ENCODE data around the gene PFN3.

DNA sequence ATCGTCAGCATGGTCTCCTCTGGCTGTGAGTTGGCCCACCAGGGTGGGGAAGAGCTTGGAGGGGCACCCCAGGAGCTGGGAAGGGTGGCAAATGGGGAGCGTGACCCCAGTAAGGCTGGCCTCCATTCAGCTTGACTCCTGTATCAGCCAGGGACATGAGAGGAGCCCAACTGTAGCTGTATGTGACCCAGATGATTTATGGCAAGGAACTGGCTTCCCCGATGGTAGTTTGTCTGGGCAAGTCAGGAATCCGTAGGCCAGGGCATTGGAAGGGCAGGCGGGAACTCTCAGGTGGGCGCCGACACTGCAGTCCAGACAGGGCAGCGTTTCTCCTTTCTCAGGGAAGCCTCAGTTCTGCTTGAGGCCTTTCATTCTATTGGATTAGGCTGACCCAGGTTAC lies 13.9 kb downstream of the PFN3 start:
- no peak for TF ChIP-seq POLR2A (IDR thresholded peaks at IDR 0.05)
- TF ChIP-seq, protein P1, sequence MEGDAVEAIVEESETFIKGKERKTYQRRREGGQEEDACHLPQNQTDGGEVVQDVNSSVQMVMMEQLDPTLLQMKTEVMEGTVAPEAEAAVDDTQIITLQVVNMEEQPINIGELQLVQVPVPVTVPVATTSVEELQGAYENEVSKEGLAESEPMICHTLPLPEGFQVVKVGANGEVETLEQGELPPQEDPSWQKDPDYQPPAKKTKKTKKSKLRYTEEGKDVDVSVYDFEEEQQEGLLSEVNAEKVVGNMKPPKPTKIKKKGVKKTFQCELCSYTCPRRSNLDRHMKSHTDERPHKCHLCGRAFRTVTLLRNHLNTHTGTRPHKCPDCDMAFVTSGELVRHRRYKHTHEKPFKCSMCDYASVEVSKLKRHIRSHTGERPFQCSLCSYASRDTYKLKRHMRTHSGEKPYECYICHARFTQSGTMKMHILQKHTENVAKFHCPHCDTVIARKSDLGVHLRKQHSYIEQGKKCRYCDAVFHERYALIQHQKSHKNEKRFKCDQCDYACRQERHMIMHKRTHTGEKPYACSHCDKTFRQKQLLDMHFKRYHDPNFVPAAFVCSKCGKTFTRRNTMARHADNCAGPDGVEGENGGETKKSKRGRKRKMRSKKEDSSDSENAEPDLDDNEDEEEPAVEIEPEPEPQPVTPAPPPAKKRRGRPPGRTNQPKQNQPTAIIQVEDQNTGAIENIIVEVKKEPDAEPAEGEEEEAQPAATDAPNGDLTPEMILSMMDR (IDR thresholded peaks at IDR 0.05): no peak

Measured in ovary (tissue), 3 donors.